Tongue (tissue), 2 donors: Measurements from ENCODE around the gene ABCC10. TPM values are rescaled to one million over a fixed set of nuclear protein-coding genes. Genes with fewer than 3 reads are reported as not detected.
"Not testable (repeated sequence)": the region's sequence is repeated elsewhere in the genome, so short reads cannot be mapped to it uniquely, and the experiment has no call there.

Source experiments
- DNase-seq: peaks from one replicate; pipeline ENCODE4 v3.0.0-alpha.2; 2015
- total RNA-seq: library from RNA; depleted of rRNA; stranded (reverse); fragments of >200 nt; gene quantifications from one replicate; pipeline ENCODE4 v1.2.3, GENCODE V29; 2014

ABCC10 gene
- 13.4 TPM for total RNA-seq

- DNase-seq: peak; percentile 98
These were observed at the start of gene ABCC10 for GRCh38 chr6:43427406-43428111. TSS of gene ABCC10 (plus strand) at chr6:43427541. CDS start at chr6:43427979, 438 bp downstream.

GRCh38 chr6:43377710-43378229 is 49.6 kb upstream of the ABCC10 start:
- DNase-seq: no peak

- no peak for DNase-seq
These were observed 48.7 kb upstream of the ABCC10 start for GRCh38 chr6:43378631-43379030.

GRCh38 chr6:43380858-43381257 is 46.5 kb upstream of the ABCC10 start:
- not testable (repeated sequence) for DNase-seq

GRCh38 chr6:43383021-43383667 is 44.2 kb upstream of the ABCC10 start:
- no peak for DNase-seq

- peak; percentile 41 for DNase-seq
These were observed 40.8 kb upstream of the ABCC10 start for GRCh38 chr6:43386492-43386891.

- no peak for DNase-seq
These were observed 37.5 kb upstream of the ABCC10 start for GRCh38 chr6:43389730-43390295.

- DNase-seq: not testable (repeated sequence)
These were observed 36.4 kb upstream of the ABCC10 start for GRCh38 chr6:43390753-43391439.

GRCh38 chr6:43391440-43392031 is 35.8 kb upstream of the ABCC10 start:
- DNase-seq: no peak

- not testable (repeated sequence) for DNase-seq
These were observed 34.2 kb upstream of the ABCC10 start for GRCh38 chr6:43393133-43393532.

- no peak for DNase-seq
These were observed 33.7 kb upstream of the ABCC10 start for GRCh38 chr6:43393602-43394001.

GRCh38 chr6:43394982-43395381 is 32.4 kb upstream of the ABCC10 start:
- no peak for DNase-seq

GRCh38 chr6:43395776-43396175 is 31.6 kb upstream of the ABCC10 start:
- no peak for DNase-seq

GRCh38 chr6:43396408-43397149 is 30.8 kb upstream of the ABCC10 start:
- no peak for DNase-seq

- no peak for DNase-seq
These were observed 27.3 kb upstream of the ABCC10 start for GRCh38 chr6:43399932-43400487.

- no peak for DNase-seq
These were observed 25.6 kb upstream of the ABCC10 start for GRCh38 chr6:43401730-43402129.

GRCh38 chr6:43402820-43403219 is 24.5 kb upstream of the ABCC10 start:
- no peak for DNase-seq

GRCh38 chr6:43405354-43405753 is 22.0 kb upstream of the ABCC10 start:
- DNase-seq: no peak

GRCh38 chr6:43407296-43407695 is 20.0 kb upstream of the ABCC10 start:
- no peak for DNase-seq

GRCh38 chr6:43408259-43408658 is 19.1 kb upstream of the ABCC10 start:
- no peak for DNase-seq

GRCh38 chr6:43410776-43411175 is 16.6 kb upstream of the ABCC10 start:
- DNase-seq: not testable (repeated sequence)
